LHCN-M2 (cell line): ENCODE measurements around the gene SEMA5B. TPM values are rescaled to one million over a fixed set of nuclear protein-coding genes. Genes with fewer than 3 reads are reported as not detected.

Experiments used
- total RNA-seq: library from RNA; depleted of rRNA; stranded (reverse); fragments of >200 nt; gene quantifications from 2 replicates; pipeline ENCODE4 v1.2.3, GENCODE V29; 2014; rRNA removed

The SEMA5B gene
- total RNA-seq, 1 experiment from 2014 or later = 0.06 TPM

Other genes starting within 250 kb of the SEMA5B start
- 6.1 and 7.1 TPM in 2 replicates for gene HSPBAP1, start 233.9 kb downstream of the SEMA5B start, total RNA-seq
- gene SLC49A4, start 232.7 kb downstream of the SEMA5B start, total RNA-seq = 20.8 and 24.2 TPM in 2 replicates
- gene PDIA5, start 39.3 kb upstream of the SEMA5B start, total RNA-seq = 18.5 and 18.8 TPM in 2 replicates
- 42.8 and 43.2 TPM in 2 replicates for gene SEC22A, start 174.2 kb upstream of the SEMA5B start, total RNA-seq